HCT116 (cell line): Measurements from ENCODE around the gene PNRC1.

ENCODE experiments used
- CEBPB ChIP-seq: IDR thresholded peaks from 2 replicates; pipeline ENCODE4 v1.6.1; 2012; ENCODE audit warnings: low read depth
- CTCF ChIP-seq, 3 experiments: fragments of 200-600 bp in 1 of 3; sonication (generic) in 1 of 3; IDR thresholded peaks in 2 of 3; conservative IDR thresholded peaks in 1 of 3; 2 replicates each; pipeline ENCODE4 v1.5.1; 2012 to 2017; ENCODE audit warnings: low read depth in 2 of 3, low read length in 2 of 3, antibody characterized with exemption in 1 of 3, borderline replicate concordance in 1 of 3, control low read depth in 1 of 3, mild to moderate bottlenecking in 1 of 3, mixed read lengths in 1 of 3, mixed run types in 1 of 3, moderate library complexity in 1 of 3; ENCODE audit not compliant: insufficient read depth in 1 of 3
- EGR1 ChIP-seq: IDR thresholded peaks from 2 replicates; pipeline ENCODE4 v1.6.1; 2012; ENCODE audit warnings: low read depth
- EZH2 ChIP-seq: fragments of 200-600 bp; sonication (generic); IDR thresholded peaks from 2 replicates; pipeline ENCODE4 v1.6.1; 2017; ENCODE audit warnings: antibody characterized with exemption, mixed run types
- EZH2phosphoT487 ChIP-seq: fragments of 200-600 bp; IDR thresholded peaks from 2 replicates; pipeline ENCODE4 v1.6.1; 2018; ENCODE audit warnings: antibody characterized with exemption, borderline replicate concordance
- POLR2A ChIP-seq: IDR thresholded peaks from 2 replicates; pipeline ENCODE4 v1.7.0; 2011; ENCODE audit warnings: borderline replicate concordance; ENCODE audit not compliant: insufficient read depth, insufficient read length; ENCODE audit errors: extremely low read depth
- POLR2AphosphoS5 ChIP-seq: IDR thresholded peaks from 2 replicates; pipeline ENCODE4 v1.6.1; 2011; ENCODE audit warnings: mild to moderate bottlenecking, low read depth, low read length, moderate library complexity
- RAD21 ChIP-seq: IDR thresholded peaks from 2 replicates; pipeline ENCODE4 v1.6.1; 2012; ENCODE audit warnings: low read depth, mild to moderate bottlenecking
- SP1 ChIP-seq: IDR thresholded peaks from 2 replicates; pipeline ENCODE4 v1.6.1; 2012; ENCODE audit warnings: low read depth
- YY1 ChIP-seq: IDR thresholded peaks from 2 replicates; pipeline ENCODE4 v1.6.1; 2011; ENCODE audit warnings: low read length, low read depth, moderate library complexity, mild to moderate bottlenecking; ENCODE audit not compliant: insufficient replicate concordance; ENCODE audit errors: extremely low read depth
- ZBTB33 ChIP-seq: IDR thresholded peaks from 2 replicates; pipeline ENCODE4 v1.6.1; 2011; ENCODE audit warnings: mild to moderate bottlenecking, low read length, moderate library complexity; ENCODE audit not compliant: insufficient replicate concordance; ENCODE audit errors: extremely low read depth
- ZFX ChIP-seq: fragments of 450-650 bp; IDR thresholded peaks from 2 replicates; pipeline ENCODE4 v1.6.1; 2017
- TF ChIP-seq, protein P1 (sequence below): IDR thresholded peaks from 2 replicates; pipeline ENCODE4 v1.6.1; 2012; ENCODE audit warnings: low read depth
- TF ChIP-seq, protein P2 (sequence below): IDR thresholded peaks from 2 replicates; pipeline ENCODE4 v1.6.1; 2012

GRCh38 chr6:89051676-89052075 lies 28.9 kb upstream of the PNRC1 start:
- TF ChIP-seq EZH2phosphoT487 (no peak), ZBTB33 (no peak), CTCF (IDR thresholded peaks at IDR 0.05 in 2 of 3, conservative IDR thresholded peaks at IDR 0.05 in 1 of 3; ENCODE audit: borderline replicate concordance in 1 of 3, insufficient read depth in 1 of 3, low read depth in 2 of 3, low read length in 2 of 3) (no peak), SP1 (no peak), RAD21 (no peak), EZH2 (no peak), ZFX (no peak), POLR2A (no peak), POLR2AphosphoS5 (no peak), CEBPB (no peak), EGR1 (no peak), YY1 (no peak)
- TF ChIP-seq, protein P1, sequence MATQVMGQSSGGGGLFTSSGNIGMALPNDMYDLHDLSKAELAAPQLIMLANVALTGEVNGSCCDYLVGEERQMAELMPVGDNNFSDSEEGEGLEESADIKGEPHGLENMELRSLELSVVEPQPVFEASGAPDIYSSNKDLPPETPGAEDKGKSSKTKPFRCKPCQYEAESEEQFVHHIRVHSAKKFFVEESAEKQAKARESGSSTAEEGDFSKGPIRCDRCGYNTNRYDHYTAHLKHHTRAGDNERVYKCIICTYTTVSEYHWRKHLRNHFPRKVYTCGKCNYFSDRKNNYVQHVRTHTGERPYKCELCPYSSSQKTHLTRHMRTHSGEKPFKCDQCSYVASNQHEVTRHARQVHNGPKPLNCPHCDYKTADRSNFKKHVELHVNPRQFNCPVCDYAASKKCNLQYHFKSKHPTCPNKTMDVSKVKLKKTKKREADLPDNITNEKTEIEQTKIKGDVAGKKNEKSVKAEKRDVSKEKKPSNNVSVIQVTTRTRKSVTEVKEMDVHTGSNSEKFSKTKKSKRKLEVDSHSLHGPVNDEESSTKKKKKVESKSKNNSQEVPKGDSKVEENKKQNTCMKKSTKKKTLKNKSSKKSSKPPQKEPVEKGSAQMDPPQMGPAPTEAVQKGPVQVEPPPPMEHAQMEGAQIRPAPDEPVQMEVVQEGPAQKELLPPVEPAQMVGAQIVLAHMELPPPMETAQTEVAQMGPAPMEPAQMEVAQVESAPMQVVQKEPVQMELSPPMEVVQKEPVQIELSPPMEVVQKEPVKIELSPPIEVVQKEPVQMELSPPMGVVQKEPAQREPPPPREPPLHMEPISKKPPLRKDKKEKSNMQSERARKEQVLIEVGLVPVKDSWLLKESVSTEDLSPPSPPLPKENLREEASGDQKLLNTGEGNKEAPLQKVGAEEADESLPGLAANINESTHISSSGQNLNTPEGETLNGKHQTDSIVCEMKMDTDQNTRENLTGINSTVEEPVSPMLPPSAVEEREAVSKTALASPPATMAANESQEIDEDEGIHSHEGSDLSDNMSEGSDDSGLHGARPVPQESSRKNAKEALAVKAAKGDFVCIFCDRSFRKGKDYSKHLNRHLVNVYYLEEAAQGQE, result no peak
- TF ChIP-seq, protein P2, sequence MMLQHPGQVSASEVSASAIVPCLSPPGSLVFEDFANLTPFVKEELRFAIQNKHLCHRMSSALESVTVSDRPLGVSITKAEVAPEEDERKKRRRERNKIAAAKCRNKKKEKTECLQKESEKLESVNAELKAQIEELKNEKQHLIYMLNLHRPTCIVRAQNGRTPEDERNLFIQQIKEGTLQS, result no peak
